SK-N-SH (cell line): Measurements from ENCODE around the gene SETD1B. TPM values are rescaled to one million over a fixed set of nuclear protein-coding genes. Genes with fewer than 3 reads are reported as not detected.

Source experiments
- CTCF ChIA-PET: fragments of 300-600, 350-600 bp; formaldehyde crosslinking; extraction: SDS; loops from one replicate; lab custom pipeline; 2021; lab: Yijun Ruan, JAX
- POLR2A ChIA-PET: fragments of 350-600 bp; sonication (Branson Sonifier 250); formaldehyde crosslinking; extraction: SDS; loops from one replicate; lab custom pipeline; 2020; ENCODE audit warnings: antibody characterized with exemption, inconsistent platforms; lab: Yijun Ruan, JAX
- DNase-seq: peaks from one replicate; pipeline ENCODE4 v3.0.0; 2012
- H2AFZ ChIP-seq: fragments of 200-600 bp; sonication (generic); 2 replicates; pipeline ENCODE4 v1.8.1; 2016; ENCODE audit warnings: antibody characterized with exemption, mild to moderate bottlenecking, low read depth
- H3F3A ChIP-seq: fragments of 200-600 bp; sonication (generic); replicated peaks from 2 replicates; pipeline ENCODE3; 2016; ENCODE audit warnings: antibody characterized with exemption, mild to moderate bottlenecking; ENCODE audit not compliant: insufficient read depth
- H3K27ac ChIP-seq, 2 experiments: fragments of 200-500 bp in 1 of 2; fragments of 200-600 bp in 1 of 2; sonication (Bioruptor generic) in 1 of 2; sonication (generic), shearing (Covaris generic) in 1 of 2; 2 replicates each; pipeline versions ENCODE4 v1.5.1 to v1.6.1; 2014 to 2016; ENCODE audit warnings: low read depth in 2 of 2, inconsistent platforms in 1 of 2, low read length in 1 of 2, mild to moderate bottlenecking in 1 of 2, mixed read lengths in 1 of 2
- H3K27me3 ChIP-seq: fragments of 200-600 bp; sonication (generic), shearing (Covaris generic); 2 replicates; pipeline ENCODE4 v1.6.1; 2016; ENCODE audit warnings: mixed run types; ENCODE audit not compliant: insufficient read depth
- H3K36me3 ChIP-seq, 2 experiments: fragments of 200-500 bp in 1 of 2; fragments of 200-600 bp in 1 of 2; sonication (Bioruptor generic) in 1 of 2; sonication (generic) in 1 of 2; replicated peaks in 1 of 2; 2 replicates each; pipeline versions ENCODE3 to v1.5.1; 2014 to 2016; ENCODE audit warnings: low read length in 1 of 2, mild to moderate bottlenecking in 1 of 2; ENCODE audit not compliant: insufficient read depth in 2 of 2, control insufficient read depth in 1 of 2
- H3K4me1 ChIP-seq, 2 experiments: fragments of 200-500 bp in 1 of 2; fragments of 200-600 bp in 1 of 2; sonication (Bioruptor generic) in 1 of 2; sonication (generic), shearing (Covaris generic) in 1 of 2; 2 replicates each; pipeline versions ENCODE4 v1.5.1 to v1.6.1; 2014 to 2016; ENCODE audit warnings: low read depth in 1 of 2, low read length in 1 of 2, mixed run types in 1 of 2; ENCODE audit not compliant: insufficient read depth in 2 of 2, control insufficient read depth in 1 of 2
- H3K4me2 ChIP-seq: fragments of 200-600 bp; sonication (generic), shearing (Covaris generic); 2 replicates; pipeline ENCODE4 v1.6.1; 2017; ENCODE audit warnings: mixed run types
- H3K4me3 ChIP-seq, 2 experiments: fragments of 200-500 bp in 1 of 2; fragments of 200-600 bp in 1 of 2; sonication (Bioruptor generic) in 1 of 2; sonication (generic), shearing (Covaris generic) in 1 of 2; 2 replicates each; pipeline versions ENCODE4 v1.5.1 to v1.8.1; 2014 to 2016; ENCODE audit warnings: low read depth in 2 of 2, inconsistent platforms in 1 of 2, low read length in 1 of 2, mild to moderate bottlenecking in 1 of 2, mixed read lengths in 1 of 2, moderate library complexity in 1 of 2
- H3K79me2 ChIP-seq: fragments of 200-600 bp; sonication (generic); 2 replicates; pipeline ENCODE4 v1.8.1; 2017; ENCODE audit warnings: mild to moderate bottlenecking; ENCODE audit not compliant: insufficient read depth
- H3K9ac ChIP-seq: fragments of 200-600 bp; sonication (generic); 2 replicates; pipeline ENCODE4 v1.6.1; 2017; ENCODE audit warnings: mixed run types
- H3K9me2 ChIP-seq: fragments of 200-600 bp; sonication (generic); 2 replicates; pipeline ENCODE4 v1.6.1; 2017; ENCODE audit warnings: mixed run types
- H3K9me3 ChIP-seq: fragments of 200-600 bp; sonication (generic); 2 replicates; pipeline ENCODE4 v1.6.1; 2017; ENCODE audit warnings: mixed run types, mild to moderate bottlenecking, moderate library complexity
- H4K20me1 ChIP-seq: fragments of 200-600 bp; sonication (generic); 2 replicates; pipeline ENCODE4 v1.6.1; 2017; ENCODE audit warnings: mild to moderate bottlenecking, mixed run types; ENCODE audit not compliant: insufficient read depth
- CHD2 ChIP-seq: fragments of 150-350 bp; IDR thresholded peaks from 2 replicates; pipeline ENCODE4 v1.6.1; 2018; ENCODE audit warnings: low read length; ENCODE audit not compliant: partially characterized antibody
- ELF1 ChIP-seq: IDR thresholded peaks from 2 replicates; pipeline ENCODE4 v1.4.0; 2012
- EP300 ChIP-seq, 2 experiments: IDR thresholded peaks; 2 replicates each; pipeline versions ENCODE4 v1.4.0 to v1.6.1; 2012; ENCODE audit warnings: borderline replicate concordance in 1 of 2, low read depth in 1 of 2, low read length in 1 of 2
- EZH2phosphoT487 ChIP-seq: fragments of 200-600 bp; sonication (generic); IDR thresholded peaks from 2 replicates; pipeline ENCODE4 v1.6.1; 2017; ENCODE audit warnings: low read depth, mixed run types, mild to moderate bottlenecking, antibody characterized with exemption, moderate library complexity, borderline replicate concordance
- FOXJ3 ChIP-seq: sonication (generic); formaldehyde crosslinking; IDR thresholded peaks from 2 replicates; pipeline ENCODE4 v1.5.1; 2020; ENCODE audit warnings: mild to moderate bottlenecking, missing genetic modification reagents
- GATA2 ChIP-seq: sonication (generic); formaldehyde crosslinking; IDR thresholded peaks from 2 replicates; pipeline ENCODE4 v1.5.0; 2020; ENCODE audit warnings: mild to moderate bottlenecking, missing genetic modification reagents
- JUND ChIP-seq: IDR thresholded peaks from 2 replicates; pipeline ENCODE4 v1.4.0; 2012
- MAX ChIP-seq: IDR thresholded peaks from 2 replicates; pipeline ENCODE4 v1.4.0; 2012; ENCODE audit warnings: low read depth
- MXI1 ChIP-seq: IDR thresholded peaks from 2 replicates; pipeline ENCODE4 v1.6.1; 2012; ENCODE audit warnings: mild to moderate bottlenecking, low read depth, low read length, improper control_type of control experiment
- NFIC ChIP-seq: IDR thresholded peaks from 2 replicates; pipeline ENCODE4 v1.4.0; 2012; ENCODE audit warnings: borderline replicate concordance
- PBX3 ChIP-seq: IDR thresholded peaks from 2 replicates; pipeline ENCODE4; 2012
- RAD21 ChIP-seq: IDR thresholded peaks from 2 replicates; pipeline ENCODE4 v1.6.1; 2012; ENCODE audit warnings: mild to moderate bottlenecking, low read length
- RCOR1 ChIP-seq: fragments of 150-350 bp; IDR thresholded peaks from 2 replicates; pipeline ENCODE4 v1.6.1; 2017; ENCODE audit warnings: antibody characterized with exemption, low read length
- RFX5 ChIP-seq: IDR thresholded peaks from 2 replicates; pipeline ENCODE4 v1.6.1; 2012; ENCODE audit warnings: mild to moderate bottlenecking, improper control_type of control experiment, low read length
- SIN3A ChIP-seq: IDR thresholded peaks from 2 replicates; pipeline ENCODE4 v1.6.1; 2012; ENCODE audit warnings: low read depth, mild to moderate bottlenecking, low read length, moderate library complexity, borderline replicate concordance
- TCF12 ChIP-seq: IDR thresholded peaks from 2 replicates; pipeline ENCODE4 v1.4.0; 2012
- TEAD4 ChIP-seq: IDR thresholded peaks from 2 replicates; pipeline ENCODE4 v1.4.0; 2012; ENCODE audit warnings: mild to moderate bottlenecking, borderline replicate concordance; ENCODE audit not compliant: insufficient read depth
- YY1 ChIP-seq: IDR thresholded peaks from 2 replicates; pipeline ENCODE4 v1.4.0; 2012; ENCODE audit warnings: low read depth, mild to moderate bottlenecking
- WGBS: methylation state at CpG from one replicate; pipeline ENCODE4 v1.1.6; 2017; ENCODE audit warnings: low lambda C conversion rate; 5-methylcytosine and 5-hydroxymethylcytosine counted together
- polyA plus RNA-seq, 3 experiments: library from polyadenylated mRNA; depleted of rRNA; stranded (reverse); fragments of >200 nt; gene quantifications; 2 replicates each; pipeline ENCODE4 v1.2.3, GENCODE V29; 2012
- TF ChIP-seq, protein P1 (sequence below): fragments of 150-350 bp; IDR thresholded peaks from 2 replicates; pipeline ENCODE4 v1.6.1; 2017; ENCODE audit warnings: antibody characterized with exemption, low read length, low read depth, borderline replicate concordance

SETD1B gene
- polyA plus RNA-seq, 1 of the 3 experiments (the other 2 are of a cell fraction): 2.0 TPM

DNA sequence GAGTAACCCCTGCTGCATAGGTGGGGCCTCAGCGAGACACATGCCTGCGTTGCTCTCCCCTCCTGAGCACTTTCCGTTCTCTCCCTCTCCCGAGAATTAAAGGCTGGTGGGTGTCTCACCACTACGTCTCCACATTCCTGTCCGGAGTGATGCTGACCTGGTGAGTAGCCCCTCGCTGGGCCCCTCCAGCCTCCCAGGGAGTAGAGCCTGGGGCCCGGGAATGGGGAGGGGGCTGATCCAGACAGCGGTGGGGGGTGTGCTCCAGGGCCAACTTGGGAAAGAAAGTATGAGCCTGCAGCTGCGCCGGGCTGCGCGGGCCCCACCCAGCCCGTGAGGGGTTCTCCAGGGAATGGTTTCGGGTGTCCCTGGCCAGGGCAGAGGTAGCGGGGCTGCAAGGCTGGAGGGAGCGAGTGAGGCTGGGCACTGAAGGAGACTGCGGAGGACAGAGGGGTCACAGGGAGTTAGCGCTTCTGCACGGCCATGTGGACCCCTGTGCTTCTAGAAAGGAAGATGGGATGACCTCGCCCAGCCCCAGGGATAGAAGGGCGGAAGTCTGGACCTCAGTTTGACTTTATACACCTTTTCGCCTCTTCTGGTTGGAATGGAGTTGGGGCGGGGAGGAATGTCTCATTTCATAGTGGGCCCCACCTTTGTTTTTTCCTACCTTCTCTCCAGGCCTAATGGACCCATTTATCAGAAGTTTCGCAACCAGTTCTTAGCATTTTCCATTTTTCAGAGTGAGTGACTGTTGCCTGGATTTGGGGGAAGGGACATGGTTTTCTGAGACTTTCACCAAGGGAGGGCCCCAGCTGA lies 32.8 kb upstream of the SETD1B start:
- Histone ChIP-seq H3K27ac (no peak overlapping the region), H3K27me3 (no peaks in the 10 kb centered on the region), H3K4me3 (no peak overlapping the region), H3K36me3 (peaks cover 0 to 1% of the 10 kb centered on the region in 2 experiments), H2AFZ (no peak overlapping the region), H3K4me1 (peaks cover 8 to 29% of the 10 kb centered on the region in 2 experiments; a peak in 1 of 4 replicates), H3K4me2 (no peak overlapping the region), H3K9me2 (no peaks in the 10 kb centered on the region), H3K9ac (no peak overlapping the region), H4K20me1 (no peaks in the 10 kb centered on the region), H3K79me2 (no peaks in the 10 kb centered on the region), H3K9me3 (no peaks in the 10 kb centered on the region), H3F3A (peaks cover 11% of the 10 kb centered on the region)
- CTCF ChIA-PET: interaction anchor here (1.1 to 25.7 kb wide), 6 partner anchors 19 to 218 kb away, joined by 4 to 382 read pairs (median 6); partner anchors contain the start of gene RHOF
- TF ChIP-seq TCF12 (no peak), RFX5 (no peak), SIN3A (no peak), YY1 (no peak), RAD21 (no peak), RCOR1 (no peak), CHD2 (no peak), TEAD4 (no peak), FOXJ3 (CRISPR knock-in tag) (no peak), GATA2 (no peak), MXI1 (no peak), NFIC (no peak), EP300 (IDR thresholded peaks at IDR 0.05; ENCODE audit: borderline replicate concordance in 1 of 2, low read depth in 1 of 2, low read length in 1 of 2) (no peak), EZH2phosphoT487 (no peak), JUND (no peak), PBX3 (no peak), MAX (no peak), ELF1 (no peak)
- TF ChIP-seq, protein P1, sequence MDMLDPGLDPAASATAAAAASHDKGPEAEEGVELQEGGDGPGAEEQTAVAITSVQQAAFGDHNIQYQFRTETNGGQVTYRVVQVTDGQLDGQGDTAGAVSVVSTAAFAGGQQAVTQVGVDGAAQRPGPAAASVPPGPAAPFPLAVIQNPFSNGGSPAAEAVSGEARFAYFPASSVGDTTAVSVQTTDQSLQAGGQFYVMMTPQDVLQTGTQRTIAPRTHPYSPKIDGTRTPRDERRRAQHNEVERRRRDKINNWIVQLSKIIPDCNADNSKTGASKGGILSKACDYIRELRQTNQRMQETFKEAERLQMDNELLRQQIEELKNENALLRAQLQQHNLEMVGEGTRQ: no peak
- POLR2A ChIA-PET: no interaction called here
- DNase-seq: no peak
- 97% methylated on average over 23 of the region's 25 CpGs for WGBS
